A673 (cell line): Measurements from ENCODE around the gene PRPSAP2. TPM values are rescaled to one million over a fixed set of nuclear protein-coding genes. Genes with fewer than 3 reads are reported as not detected.

Experiments
- BruUV-seq: library from RNA; stranded (reverse); fragments of 400-500 nt; replicated peaks from 2 replicates; lab custom pipeline; 2021; lab: Mats Ljungman, UMichigan
- CTCF ChIA-PET: fragments of 300-600 bp; sonication (Branson Sonifier 250); formaldehyde crosslinking; loops from one replicate; lab custom pipeline; 2022; ENCODE audit warnings: antibody characterized with exemption; lab: Charles Lee
- POLR2A ChIA-PET: fragments of 300-600 bp; sonication (Branson Sonifier 250); formaldehyde crosslinking; loops from one replicate; lab custom pipeline; 2022; ENCODE audit warnings: antibody characterized with exemption; ENCODE audit not compliant: low non-redundant PET; lab: Charles Lee
- DNase-seq: peaks from one replicate; pipeline ENCODE4 v3.0.0-alpha.2; 2015; ENCODE audit warnings: low spot score
- H3K27ac ChIP-seq: fragments of 200-600 bp; sonication (generic); 2 replicates; pipeline ENCODE4 v1.5.1; 2016; ENCODE audit warnings: mixed run types, low read depth, mild to moderate bottlenecking, mixed read lengths, antibody characterized with exemption, low read length; ENCODE audit not compliant: poor library complexity, severe bottlenecking
- H3K27me3 ChIP-seq: fragments of 200-600 bp; sonication (generic); replicated peaks from 2 replicates; pipeline ENCODE4 v1.6.1; 2017; ENCODE audit warnings: mixed run types, low read depth, mild to moderate bottlenecking, mixed read lengths, antibody characterized with exemption, low read length; ENCODE audit not compliant: insufficient read depth, poor library complexity
- H3K36me3 ChIP-seq: fragments of 200-600 bp; sonication (generic); 2 replicates; pipeline ENCODE4 v1.6.1; 2016; ENCODE audit warnings: mixed run types, mild to moderate bottlenecking, mixed read lengths, antibody characterized with exemption, low read length; ENCODE audit not compliant: insufficient read depth, poor library complexity, severe bottlenecking
- H3K4me1 ChIP-seq: fragments of 200-600 bp; sonication (generic); 2 replicates; pipeline ENCODE4 v1.6.1; 2017; ENCODE audit warnings: mixed run types, mild to moderate bottlenecking, mixed read lengths, antibody characterized with exemption, low read length; ENCODE audit not compliant: insufficient read depth, poor library complexity, severe bottlenecking
- H3K4me3 ChIP-seq: fragments of 200-600 bp; sonication (generic); 2 replicates; pipeline ENCODE4 v1.5.1; 2016; ENCODE audit warnings: low read depth, mixed run types, mild to moderate bottlenecking, mixed read lengths, low read length; ENCODE audit not compliant: poor library complexity, severe bottlenecking
- H3K9me3 ChIP-seq: fragments of 200-600 bp; sonication (generic); 2 replicates; pipeline ENCODE4 v1.6.1; 2016; ENCODE audit warnings: mixed run types, low read depth, mild to moderate bottlenecking, mixed read lengths, antibody characterized with exemption, low read length; ENCODE audit not compliant: poor library complexity, severe bottlenecking
- CTCF ChIP-seq: fragments of 300-800, 200-600 bp; sonication (generic); conservative IDR thresholded peaks from 2 replicates; pipeline ENCODE4 v1.5.1; 2017; ENCODE audit warnings: low read depth, mild to moderate bottlenecking, antibody characterized with exemption, low read length, moderate library complexity, mixed read lengths
- EZH2 ChIP-seq: fragments of 200-600 bp; sonication (generic); IDR thresholded peaks from 2 replicates; pipeline ENCODE4 v1.6.1; 2017; ENCODE audit warnings: borderline replicate concordance, low read depth, mild to moderate bottlenecking, mixed read lengths, antibody characterized with exemption, low read length; ENCODE audit not compliant: poor library complexity, severe bottlenecking
- intact Hi-C: fragments of 100-400 bp; cut with micrococcal nuclease; formaldehyde crosslinking; loops from one replicate; pipeline ENCODE4 v1.10.0; 2022; ENCODE audit not compliant: unreplicated experiment
- total RNA-seq: library from RNA; stranded (reverse); gene quantifications from 2 replicates; pipeline ENCODE4 v1.2.3, GENCODE V29; 2021

The PRPSAP2 gene
- total RNA-seq, 1 experiment from 2014 or later: 72.1 TPM

DNA sequence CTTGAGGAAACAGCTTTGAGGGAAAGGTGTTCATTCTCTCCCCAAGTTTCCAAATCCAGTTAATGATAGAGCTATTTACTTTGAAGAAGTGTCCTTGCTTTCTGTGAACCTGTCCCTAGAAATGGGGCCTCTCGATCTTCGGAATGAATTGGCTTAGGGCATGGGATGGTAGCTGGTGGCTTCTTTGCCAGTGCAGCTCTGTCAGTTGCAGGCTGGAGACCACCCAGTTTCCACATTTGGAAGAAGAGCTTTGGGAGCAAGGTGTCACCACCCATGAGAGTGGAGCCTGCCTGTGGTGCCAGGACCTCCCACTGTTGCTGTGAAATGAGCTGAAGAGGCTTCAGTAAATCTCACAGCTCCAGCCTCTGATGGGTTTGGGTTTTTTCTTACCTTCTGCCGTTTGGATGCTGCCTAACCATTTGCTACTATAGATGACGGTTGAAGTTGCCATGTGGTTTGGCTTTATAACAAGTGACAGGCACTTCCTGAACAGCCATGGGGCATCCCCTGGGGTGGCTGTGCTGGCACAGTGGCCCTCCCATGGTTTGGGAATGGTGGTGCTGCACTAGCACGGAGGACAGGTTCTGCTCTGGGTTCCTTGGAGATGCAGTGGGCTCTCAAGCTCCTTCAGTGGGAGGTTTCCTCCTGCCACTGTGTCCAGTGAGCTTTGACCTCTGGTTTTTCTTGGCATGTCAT lies 74.6 kb downstream of the PRPSAP2 start:
- no peak for TF ChIP-seq EZH2
- TF ChIP-seq CTCF: no peak
- H3K27me3 ChIP-seq: no peaks in the 10 kb centered on the region
- intact Hi-C loops: no loop called here
- H3K4me3 ChIP-seq: no peak overlapping the region
- no TSS peak for BruUV-seq
- CTCF ChIA-PET: no interaction called here
- POLR2A ChIA-PET: no interaction called here
- no peak for DNase-seq
- no peak overlapping the region for H3K27ac ChIP-seq
- H3K36me3 ChIP-seq: peaks cover 21% of the 10 kb centered on the region
- H3K9me3 ChIP-seq: no peaks in the 10 kb centered on the region
- H3K4me1 ChIP-seq: no peaks in the 10 kb centered on the region

DNA sequence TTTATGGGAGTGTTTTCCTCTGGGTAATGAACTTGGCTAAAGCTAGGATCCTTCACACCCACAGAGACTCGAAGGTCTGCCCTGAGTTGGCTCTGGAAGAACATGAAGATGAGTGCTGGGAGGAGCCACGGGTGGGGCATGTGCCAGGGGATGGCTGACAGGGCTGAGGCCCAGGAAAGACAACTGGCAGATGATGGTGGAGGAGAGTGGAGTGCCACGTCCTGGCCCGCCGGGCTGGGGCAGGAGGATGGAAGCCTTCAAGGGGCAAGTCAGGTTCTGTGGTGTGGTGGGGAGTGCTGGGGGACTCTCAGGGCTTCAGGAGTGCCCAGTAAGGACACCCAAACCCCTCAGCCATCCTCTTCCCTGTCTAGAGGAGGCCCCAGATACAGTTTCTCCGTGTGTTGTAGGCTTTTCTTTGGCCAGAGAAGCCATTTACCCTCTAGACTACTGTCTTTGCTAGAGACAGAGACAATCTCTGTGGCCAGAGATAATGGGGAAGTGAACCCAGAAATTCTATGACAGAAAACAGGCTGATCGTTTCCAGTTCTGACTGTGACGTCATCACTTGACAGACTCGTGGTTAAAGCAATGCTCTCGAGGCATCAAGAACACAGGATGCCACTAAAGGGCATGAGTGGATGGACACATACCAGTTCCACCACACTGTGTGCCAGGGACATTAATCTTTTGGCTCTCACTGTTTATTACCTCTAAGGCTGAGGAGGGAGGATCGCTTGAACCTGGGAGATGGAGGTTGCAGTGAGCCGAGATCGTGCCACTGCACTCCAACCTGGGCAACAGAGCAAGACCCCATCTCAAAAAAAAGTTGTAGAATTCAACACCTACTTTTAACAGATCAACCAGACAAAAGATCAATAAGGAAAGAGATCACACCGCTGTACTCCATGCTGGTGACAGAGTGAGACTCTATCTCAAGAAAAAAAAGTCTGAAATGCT lies 75.4 kb downstream of the PRPSAP2 start:
- Histone ChIP-seq H3K9me3 (no peaks in the 10 kb centered on the region), H3K27ac (no peak overlapping the region), H3K4me3 (no peak overlapping the region), H3K27me3 (no peaks in the 10 kb centered on the region), H3K36me3 (peaks cover 21% of the 10 kb centered on the region), H3K4me1 (no peaks in the 10 kb centered on the region)
- ChIA-PET POLR2A (no interaction called here), CTCF (no interaction called here)
- intact Hi-C loops: no loop called here
- no TSS peak for BruUV-seq
- DNase-seq: no peak
- no peak for TF ChIP-seq CTCF
- no peak for TF ChIP-seq EZH2

- H3K36me3 ChIP-seq: no peaks in the 10 kb centered on the region
- H3K4me1 ChIP-seq: no peaks in the 10 kb centered on the region
- POLR2A ChIA-PET: no interaction called here
- H3K27ac ChIP-seq: no peak overlapping the region
- H3K27me3 ChIP-seq: no peaks in the 10 kb centered on the region
- intact Hi-C loops: no loop called here
- CTCF ChIA-PET: interaction anchor here (0.7 kb wide), 1 partner anchor 23 kb away, joined by 3 read pairs; no protein-coding TSS in a partner anchor
- no peaks in the 10 kb centered on the region for H3K9me3 ChIP-seq
- no peak for DNase-seq
- no peak overlapping the region for H3K4me3 ChIP-seq
- BruUV-seq: no TSS peak
- no peak for TF ChIP-seq EZH2
- TF ChIP-seq CTCF: no peak
Measured at GRCh38 chr17:18937981-18938691, 80.2 kb downstream of the PRPSAP2 start.
